Epithelial cell of prostate (primary cell): ENCODE measurements around the gene PCDH9.
"Not testable (repeated sequence)": the region's sequence is repeated elsewhere in the genome, so short reads cannot be mapped to it uniquely, and the experiment has no call there.

Source experiments
- DNase-seq: peaks from one replicate; pipeline ENCODE4 v3.0.0-alpha.2; 2011; ENCODE audit warnings: low read depth, low spot score
- H3K27ac ChIP-seq: fragments of 450-650 bp; 2 replicates; pipeline ENCODE4 v1.5.1; 2017; ENCODE audit warnings: mild to moderate bottlenecking

PCDH9 gene

DNA sequence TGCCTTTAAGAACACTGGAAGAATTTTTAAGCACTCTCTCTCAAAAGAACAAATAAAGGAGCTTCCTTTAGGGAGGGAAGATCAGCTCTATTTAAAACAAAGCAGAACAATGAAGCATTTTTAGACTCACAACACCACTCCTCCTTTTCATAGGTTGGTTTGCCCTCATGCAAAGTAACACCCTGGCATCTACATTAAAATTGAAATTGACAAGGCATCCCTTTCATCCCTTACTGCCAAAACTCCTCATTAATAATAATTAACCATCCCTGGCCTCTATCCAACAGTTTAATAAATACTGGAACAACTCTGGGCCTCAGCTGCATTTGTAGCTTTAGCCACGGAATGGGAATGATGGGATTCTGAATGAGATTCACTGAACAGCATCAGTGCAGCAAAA is 929.1 kb downstream of the PCDH9 start:
- H3K27ac ChIP-seq, result no peak overlapping the region
- DNase-seq, result no peak

GRCh38 chr13:66296875-66297274 is 933.3 kb downstream of the PCDH9 start:
- no peak for DNase-seq
- H3K27ac ChIP-seq, result no peak overlapping the region

DNA sequence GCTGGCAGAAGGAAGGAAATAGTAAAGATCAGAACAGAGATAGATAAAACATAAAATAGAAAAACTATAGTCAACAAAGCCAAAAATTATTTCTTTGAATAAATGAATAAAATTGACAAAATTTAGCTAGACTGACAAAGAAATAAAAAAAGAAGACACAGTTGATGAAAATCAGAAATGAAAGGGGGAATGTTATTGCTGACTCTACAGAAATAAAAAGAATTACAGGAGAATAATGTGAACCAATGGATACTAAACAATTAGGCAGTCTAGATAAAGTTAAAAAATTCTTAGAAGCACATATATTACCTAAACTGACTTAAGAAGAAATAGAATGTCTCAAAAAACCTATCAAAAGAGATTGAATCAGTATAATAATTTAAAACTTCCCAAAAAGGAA is 933.8 kb downstream of the PCDH9 start:
- DNase-seq, result no peak
- no peak overlapping the region for H3K27ac ChIP-seq

GRCh38 chr13:66286806-66287205 is 943.3 kb downstream of the PCDH9 start:
- not testable (repeated sequence) for DNase-seq, H3K27ac ChIP-seq

- H3K27ac ChIP-seq, result no peak overlapping the region
- no peak for DNase-seq
Observed at GRCh38 chr13:66275416-66275815, 954.7 kb downstream of the PCDH9 start.

GRCh38 chr13:66273011-66273410 is 957.1 kb downstream of the PCDH9 start:
- H3K27ac ChIP-seq, result no peak overlapping the region
- DNase-seq, result no peak

DNA sequence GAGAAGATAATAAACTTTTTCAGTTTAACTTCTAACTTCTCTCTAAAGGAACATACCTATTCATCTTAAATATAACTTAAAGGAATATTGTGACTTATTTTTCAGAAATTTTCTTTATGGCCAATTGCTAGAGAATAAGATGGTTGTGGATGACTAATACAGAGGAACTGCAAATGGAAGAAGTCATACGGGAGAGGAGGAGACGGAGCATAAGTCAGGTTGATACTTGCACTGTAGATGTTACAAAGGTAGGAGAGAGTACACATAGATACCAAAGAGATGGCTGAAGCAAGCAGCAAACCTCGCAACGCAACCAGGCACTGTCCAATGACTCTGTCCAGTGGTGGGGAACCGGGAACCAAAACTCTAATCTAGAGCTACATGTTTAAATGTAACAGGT is 963.4 kb downstream of the PCDH9 start:
- DNase-seq, result peak; percentile 5
- no peak overlapping the region for H3K27ac ChIP-seq

GRCh38 chr13:66266348-66266747 is 963.8 kb downstream of the PCDH9 start:
- no peak overlapping the region for H3K27ac ChIP-seq
- no peak for DNase-seq

GRCh38 chr13:66265371-66265770 is 964.8 kb downstream of the PCDH9 start:
- no peak overlapping the region for H3K27ac ChIP-seq
- DNase-seq, result no peak

GRCh38 chr13:66264971-66265370 is 965.2 kb downstream of the PCDH9 start:
- DNase-seq, result no peak
- no peak overlapping the region for H3K27ac ChIP-seq

- H3K27ac ChIP-seq, result no peak overlapping the region
- DNase-seq, result no peak
Observed at GRCh38 chr13:66262330-66262729, 967.8 kb downstream of the PCDH9 start.

DNA sequence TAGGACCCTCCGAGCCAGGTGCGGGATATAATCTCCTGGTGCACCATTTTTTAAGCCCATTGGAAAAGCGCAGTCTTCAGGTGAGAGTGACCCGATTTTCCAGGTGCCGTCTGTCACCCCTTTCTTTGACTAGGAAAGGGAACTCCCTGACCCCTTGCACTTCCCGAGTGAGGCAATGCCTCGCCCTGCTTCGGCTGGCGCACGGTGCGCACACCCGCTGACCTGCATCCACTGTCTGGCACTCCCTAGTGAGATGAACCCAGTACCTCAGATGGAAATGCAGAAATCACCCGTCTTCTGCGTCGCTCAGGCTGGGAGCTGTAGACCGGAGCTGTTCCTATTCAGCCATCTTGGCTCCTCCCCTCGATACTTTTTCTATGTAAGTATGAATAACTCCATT is 970.7 kb downstream of the PCDH9 start:
- not testable (repeated sequence) for H3K27ac ChIP-seq, DNase-seq
